Measurements from ENCODE around the gene CTIF. TPM values are rescaled to one million over a fixed set of nuclear protein-coding genes. Genes with fewer than 3 reads are reported as not detected.

The CTIF gene
- total RNA-seq, 1 donor from 2014 or later: 54.8 TPM

GRCh38 chr18:48795696-48796095, 256.9 kb downstream of the CTIF start:
- Histone ChIP-seq H3K9me3 (no peaks in the 10 kb centered on the region), H3K4me1 (peaks cover 8% of the 10 kb centered on the region), H3K4me3 (no peak overlapping the region), H3K36me3 (peaks cover 4% of the 10 kb centered on the region), H3K27ac (no peak overlapping the region), H3K27me3 (ENCODE audit: low read depth) (no peaks in the 10 kb centered on the region)
- ATAC-seq (no peak), DNase-seq (no peak)
- intact Hi-C loops (cut with DNase I): no loop called here
- no peak for TF ChIP-seq CTCF (IDR thresholded peaks at IDR 0.05)

- peak; percentile 27 for DNase-seq
- TF ChIP-seq CTCF (IDR thresholded peaks at IDR 0.05): no peak
- H3K9me3 ChIP-seq: no peaks in the 10 kb centered on the region
- H3K27me3 ChIP-seq (ENCODE audit: low read depth): no peaks in the 10 kb centered on the region
- no peak overlapping the region for H3K4me3 ChIP-seq
- H3K36me3 ChIP-seq: peaks cover 4% of the 10 kb centered on the region
- ATAC-seq: no peak
- intact Hi-C loops (cut with DNase I): no loop called here
- H3K4me1 ChIP-seq: peaks cover under 1% of the 10 kb centered on the region
- no peak overlapping the region for H3K27ac ChIP-seq
These were observed 257.8 kb downstream of the CTIF start for GRCh38 chr18:48796491-48797205.

- Histone ChIP-seq H3K4me1 (peaks cover 4% of the 10 kb centered on the region), H3K36me3 (peaks cover 4% of the 10 kb centered on the region), H3K9me3 (no peaks in the 10 kb centered on the region), H3K27me3 (ENCODE audit: low read depth) (no peaks in the 10 kb centered on the region), H3K27ac (no peak overlapping the region), H3K4me3 (no peak overlapping the region)
- intact Hi-C loops (cut with DNase I): no loop called here
- DNase-seq (peak; percentile 14), ATAC-seq (peak in 1 of 2 donors; percentile 31)
- no peak for TF ChIP-seq CTCF (IDR thresholded peaks at IDR 0.05)
These were observed 259.0 kb downstream of the CTIF start for GRCh38 chr18:48797841-48798255.

GRCh38 chr18:48798334-48799245, 259.8 kb downstream of the CTIF start:
- ATAC-seq: no peak
- peak; percentile 20 for DNase-seq
- no peaks in the 10 kb centered on the region for H3K27me3 ChIP-seq (ENCODE audit: low read depth)
- no peak overlapping the region for H3K4me3 ChIP-seq
- peaks cover 4% of the 10 kb centered on the region for H3K36me3 ChIP-seq
- peaks cover 4% of the 10 kb centered on the region for H3K4me1 ChIP-seq
- no peak overlapping the region for H3K27ac ChIP-seq
- intact Hi-C loops (cut with DNase I): no loop called here
- no peaks in the 10 kb centered on the region for H3K9me3 ChIP-seq
- no peak for TF ChIP-seq CTCF (IDR thresholded peaks at IDR 0.05)

GRCh38 chr18:48799724-48800315, 261.0 kb downstream of the CTIF start:
- H3K36me3 ChIP-seq: peaks cover 4% of the 10 kb centered on the region
- H3K4me1 ChIP-seq: peaks cover 4% of the 10 kb centered on the region
- ATAC-seq (no peak), DNase-seq (no peak)
- no peak overlapping the region for H3K27ac ChIP-seq
- no peaks in the 10 kb centered on the region for H3K9me3 ChIP-seq
- TF ChIP-seq CTCF (IDR thresholded peaks at IDR 0.05): no peak
- intact Hi-C loops (cut with DNase I): no loop called here
- H3K27me3 ChIP-seq (ENCODE audit: low read depth): no peaks in the 10 kb centered on the region
- H3K4me3 ChIP-seq: no peak overlapping the region
